Smooth muscle cell (in vitro differentiated cells): ENCODE data around the gene TUBGCP3. TPM values are rescaled to one million over a fixed set of nuclear protein-coding genes. Genes with fewer than 3 reads are reported as not detected.

Experiments used
- DNase-seq: peaks from one replicate; lab custom pipeline; 2025; ENCODE audit not compliant: unreplicated experiment; lab: John Stamatoyannopoulos, UW
- H2AFZ ChIP-seq: fragments of 200-600 bp; sonication (generic); 2 replicates; pipeline ENCODE4 v1.6.0; 2016; ENCODE audit warnings: antibody characterized with exemption, low read depth, mild to moderate bottlenecking
- H3F3A ChIP-seq: fragments of 200-600 bp; sonication (generic); 2 replicates; pipeline ENCODE4 v1.6.0; 2017; ENCODE audit warnings: antibody characterized with exemption, low read depth
- H3K27ac ChIP-seq: fragments of 200-600 bp; sonication (generic); 2 replicates; pipeline ENCODE4 v1.5.1; 2016; ENCODE audit warnings: low read depth, mild to moderate bottlenecking
- H3K27me3 ChIP-seq: fragments of 200-600 bp; sonication (generic); 2 replicates; pipeline ENCODE4 v1.6.1; 2016; ENCODE audit warnings: low read depth, mild to moderate bottlenecking
- H3K36me3 ChIP-seq: fragments of 200-600 bp; sonication (generic); 2 replicates; pipeline ENCODE4 v1.5.1; 2016; ENCODE audit warnings: low read depth
- H3K4me1 ChIP-seq: fragments of 200-600 bp; sonication (generic); 2 replicates; pipeline ENCODE4 v1.5.1; 2016; ENCODE audit warnings: low read depth
- H3K4me2 ChIP-seq: fragments of 200-600 bp; sonication (generic); 2 replicates; pipeline ENCODE4 v1.6.0; 2016; ENCODE audit warnings: mild to moderate bottlenecking
- H3K4me3 ChIP-seq: fragments of 200-600 bp; sonication (generic); 2 replicates; pipeline ENCODE4 v1.5.1; 2016; ENCODE audit warnings: mild to moderate bottlenecking
- H3K79me2 ChIP-seq: fragments of 200-600 bp; sonication (generic); 2 replicates; pipeline ENCODE4 v1.6.0; 2016; ENCODE audit warnings: low read depth, mild to moderate bottlenecking
- H3K9ac ChIP-seq: fragments of 200-600 bp; sonication (generic); 2 replicates; pipeline ENCODE4 v1.6.0; 2016; ENCODE audit warnings: low read depth
- H3K9me3 ChIP-seq: fragments of 200-600 bp; sonication (generic); replicated peaks from 2 replicates; pipeline ENCODE4 v1.5.1; 2016; ENCODE audit warnings: low read depth
- H4K20me1 ChIP-seq: fragments of 200-600 bp; sonication (generic); 2 replicates; pipeline ENCODE4 v1.6.0; 2016; ENCODE audit warnings: low read depth
- CTCF ChIP-seq: fragments of 200-600 bp; sonication (generic); IDR thresholded peaks from 2 replicates; pipeline ENCODE4 v1.5.1; 2017; ENCODE audit warnings: borderline replicate concordance, mild to moderate bottlenecking, antibody characterized with exemption; ENCODE audit not compliant: insufficient read depth, poor library complexity, severe bottlenecking
- WGBS: methylation state at CpG from one replicate; pipeline ENCODE4 v1.1.7; 2016; ENCODE audit warnings: low lambda C conversion rate; 5-methylcytosine and 5-hydroxymethylcytosine counted together
- polyA plus RNA-seq: library from polyadenylated mRNA; unstranded; fragments of >200 nt; fragmentation: Nextera tagmentation; extraction: Ambion mirVana; gene quantifications from 2 replicates; pipeline ENCODE4 v1.2.1, GENCODE V29; 2016
- total RNA-seq: library from RNA; depleted of rRNA; stranded (reverse); fragments of >200 nt; gene quantifications from 2 replicates; pipeline ENCODE4 v1.2.3, GENCODE V29; 2014

Gene TUBGCP3
- total and polyA plus RNA-seq, 2 experiments from 2014 or later: 9.4 to 12.4 TPM

- Histone ChIP-seq H3K79me2 (no peaks in the 10 kb centered on the region), H4K20me1 (peaks cover 7% of the 10 kb centered on the region), H3K9ac (no peak overlapping the region), H3K27me3 (no peaks in the 10 kb centered on the region), H3K36me3 (no peaks in the 10 kb centered on the region), H3K4me3 (no peak overlapping the region), H3K4me2 (no peak overlapping the region), H3F3A (no peaks in the 10 kb centered on the region), H3K9me3 (no peaks in the 10 kb centered on the region), H3K27ac (no peak overlapping the region), H2AFZ (no peak overlapping the region), H3K4me1 (no peaks in the 10 kb centered on the region)
- no peak for TF ChIP-seq CTCF
- no peak for DNase-seq
- WGBS: 98% methylated on average over 20 of the region's 20 CpGs
Measured at GRCh38 chr13:112519517-112520060, 68.4 kb downstream of the TUBGCP3 start.

GRCh38 chr13:112516218-112516617 lies 71.7 kb downstream of the TUBGCP3 start:
- WGBS: 99% methylated on average over 13 of the region's 13 CpGs
- no peak overlapping the region for H3K27ac ChIP-seq
- H2AFZ ChIP-seq: no peak overlapping the region
- no peak overlapping the region for H3K9ac ChIP-seq
- no peak overlapping the region for H3K4me3 ChIP-seq
- H3K4me1 ChIP-seq: no peaks in the 10 kb centered on the region
- no peaks in the 10 kb centered on the region for H3K27me3 ChIP-seq
- no peaks in the 10 kb centered on the region for H4K20me1 ChIP-seq
- no peak overlapping the region for H3K4me2 ChIP-seq
- no peaks in the 10 kb centered on the region for H3K9me3 ChIP-seq
- H3F3A ChIP-seq: no peaks in the 10 kb centered on the region
- no peaks in the 10 kb centered on the region for H3K36me3 ChIP-seq
- no peak for DNase-seq
- H3K79me2 ChIP-seq: no peaks in the 10 kb centered on the region
- no peak for TF ChIP-seq CTCF

DNA sequence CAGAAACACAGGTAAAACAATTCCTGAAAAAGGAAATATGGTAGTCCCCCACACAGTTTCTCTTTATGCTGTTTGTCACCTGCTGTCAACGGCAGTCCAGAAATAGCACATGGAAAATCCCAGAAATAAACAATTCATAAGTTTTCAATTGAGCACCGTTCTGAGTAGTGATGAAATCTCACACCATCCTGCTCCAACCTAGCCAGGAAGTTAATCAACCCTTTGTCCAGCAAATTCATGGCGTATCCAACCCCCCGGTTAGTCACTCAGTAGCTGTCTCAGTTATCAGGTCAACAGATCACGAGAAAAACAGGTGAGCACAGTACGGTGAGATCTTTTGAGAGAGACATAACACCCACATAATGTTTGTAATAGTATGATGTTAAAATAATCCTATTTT lies 74.2 kb downstream of the TUBGCP3 start:
- Histone ChIP-seq H3K36me3 (no peaks in the 10 kb centered on the region), H3K4me2 (no peak overlapping the region)

More for the DNA sequence above, 74.2 kb downstream of the TUBGCP3 start:
- H3K4me3 ChIP-seq: no peak overlapping the region
- H3K27ac ChIP-seq: no peak overlapping the region
- 92% methylated on average over 6 of the region's 6 CpGs for WGBS
- no peak overlapping the region for H2AFZ ChIP-seq
- no peaks in the 10 kb centered on the region for H3K9me3 ChIP-seq
- H3K4me1 ChIP-seq: no peaks in the 10 kb centered on the region
- H3K9ac ChIP-seq: no peak overlapping the region
- H3K79me2 ChIP-seq: no peaks in the 10 kb centered on the region
- no peaks in the 10 kb centered on the region for H3F3A ChIP-seq
- no peaks in the 10 kb centered on the region for H4K20me1 ChIP-seq
- DNase-seq: no peak
- no peak for TF ChIP-seq CTCF
- no peaks in the 10 kb centered on the region for H3K27me3 ChIP-seq
